Thymus (tissue), 14 donors: ENCODE data around the gene ZMAT2. TPM values are rescaled to one million over a fixed set of nuclear protein-coding genes. Genes with fewer than 3 reads are reported as not detected.
"Not testable (repeated sequence)": the region's sequence is repeated elsewhere in the genome, so short reads cannot be mapped to it uniquely, and the experiment has no call there.

Experiments
- DNase-seq, 9 donors: peaks; one replicate each; pipeline ENCODE4 v3.0.0-alpha.2; 2013; ENCODE audit warnings: low spot score in 9 of 9, low read depth in 6 of 9, missing footprints in 1 of 9
- H3K27ac ChIP-seq, 2 donors: one replicate each; pipeline ENCODE4 v1.5.1; 2013; ENCODE audit warnings: control low read depth in 1 of 2, low read depth in 1 of 2, low read length in 1 of 2, mild to moderate bottlenecking in 1 of 2, moderate library complexity in 1 of 2
- H3K27me3 ChIP-seq, 2 donors: one replicate each; pipeline ENCODE4 v1.5.1; 2013; ENCODE audit warnings: low read length in 1 of 2; ENCODE audit not compliant: control insufficient read depth in 2 of 2, insufficient read depth in 1 of 2
- H3K36me3 ChIP-seq, 2 donors: one replicate each; pipeline ENCODE4 v1.5.1; 2013; ENCODE audit warnings: low read length in 1 of 2, mild to moderate bottlenecking in 1 of 2, moderate library complexity in 1 of 2; ENCODE audit not compliant: control insufficient read depth in 2 of 2, insufficient read depth in 2 of 2
- H3K4me1 ChIP-seq, 2 donors: one replicate each; pipeline ENCODE4 v1.5.1; 2013; ENCODE audit warnings: low read length in 2 of 2; ENCODE audit not compliant: control insufficient read depth in 2 of 2, insufficient read depth in 2 of 2
- H3K4me3 ChIP-seq, 2 donors: one replicate each; pipeline ENCODE4 v1.5.1; 2013; ENCODE audit warnings: low read length in 2 of 2, control low read depth in 1 of 2, mild to moderate bottlenecking in 1 of 2
- H3K9me3 ChIP-seq, 2 donors: one replicate each; pipeline ENCODE4 v1.5.1; 2013; ENCODE audit warnings: low read length in 1 of 2, mild to moderate bottlenecking in 1 of 2; ENCODE audit not compliant: control insufficient read depth in 2 of 2, insufficient read depth in 1 of 2
- WGBS: extraction: QIAGEN DNeasy Blood & Tissue Kit; methylation state at CpG from one replicate; pipeline ENCODE4 v1.1.7; 2013; 5-methylcytosine and 5-hydroxymethylcytosine counted together
- long read RNA-seq, 10 donors: transcript quantifications; one replicate each; lab custom pipeline, GENCODE V29; 2026
- polyA plus RNA-seq: library from polyadenylated mRNA; stranded (reverse); fragments of 200-250 nt; gene quantifications from one replicate; pipeline ENCODE4 v1.2.3, GENCODE V29; 2013
- total RNA-seq: library from RNA; stranded (reverse); fragments of 120-200 nt; gene quantifications from one replicate; pipeline ENCODE4 v1.2.4, GENCODE V29; 2013
- donor health status: healthy.

The ZMAT2 gene, protein sequence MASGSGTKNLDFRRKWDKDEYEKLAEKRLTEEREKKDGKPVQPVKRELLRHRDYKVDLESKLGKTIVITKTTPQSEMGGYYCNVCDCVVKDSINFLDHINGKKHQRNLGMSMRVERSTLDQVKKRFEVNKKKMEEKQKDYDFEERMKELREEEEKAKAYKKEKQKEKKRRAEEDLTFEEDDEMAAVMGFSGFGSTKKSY
- total RNA-seq (104 TPM), polyA plus RNA-seq (75.1 TPM)
- long read RNA-seq, donor 1: 0 reads
- long read RNA-seq, donor 2: 0 reads
- long read RNA-seq, donor 3, transcript ZMAT2-201 (6 exons, 1,647 nt): major isoform, 23 of 54 reads
- long read RNA-seq, donor 3, partial matches to known transcripts: 31 of 54 reads
- long read RNA-seq, donor 3, other reads (novel, unspliced or antisense): 0 of 54 reads
- long read RNA-seq, donor 4, transcript ZMAT2-201 (6 exons, 1,647 nt): major isoform, 5 of 11 reads
- long read RNA-seq, donor 4, partial matches to known transcripts: 6 of 11 reads
- long read RNA-seq, donor 4, other reads (novel, unspliced or antisense): 0 of 11 reads
- long read RNA-seq, donor 5, transcript ZMAT2-201 (6 exons, 1,647 nt): major isoform, 31 of 65 reads
- long read RNA-seq, donor 5, partial matches to known transcripts: 34 of 65 reads
- long read RNA-seq, donor 5, other reads (novel, unspliced or antisense): 0 of 65 reads
- long read RNA-seq, donor 6, transcript ZMAT2-201 (6 exons, 1,647 nt): major isoform, 29 of 39 reads
- long read RNA-seq, donor 6, partial matches to known transcripts: 10 of 39 reads
- long read RNA-seq, donor 6, other reads (novel, unspliced or antisense): 0 of 39 reads
- long read RNA-seq, donor 7, transcript ZMAT2-201 (6 exons, 1,647 nt): major isoform, 17 of 17 reads
- long read RNA-seq, donor 7, partial matches to known transcripts: 0 of 17 reads
- long read RNA-seq, donor 7, other reads (novel, unspliced or antisense): 0 of 17 reads
- long read RNA-seq, donor 8, transcript ZMAT2-201 (6 exons, 1,647 nt): major isoform, 14 of 14 reads
- long read RNA-seq, donor 8, partial matches to known transcripts: 0 of 14 reads
- long read RNA-seq, donor 8, other reads (novel, unspliced or antisense): 0 of 14 reads
- long read RNA-seq, donor 9, transcript ZMAT2-201 (6 exons, 1,647 nt): major isoform, 7 of 7 reads
- long read RNA-seq, donor 9, partial matches to known transcripts: 0 of 7 reads
- long read RNA-seq, donor 9, other reads (novel, unspliced or antisense): 0 of 7 reads
- long read RNA-seq, donor 10, transcript ZMAT2-201 (6 exons, 1,647 nt): major isoform, 13 of 20 reads
- long read RNA-seq, donor 10, partial matches to known transcripts: 7 of 20 reads
- long read RNA-seq, donor 10, other reads (novel, unspliced or antisense): 0 of 20 reads

DNA sequence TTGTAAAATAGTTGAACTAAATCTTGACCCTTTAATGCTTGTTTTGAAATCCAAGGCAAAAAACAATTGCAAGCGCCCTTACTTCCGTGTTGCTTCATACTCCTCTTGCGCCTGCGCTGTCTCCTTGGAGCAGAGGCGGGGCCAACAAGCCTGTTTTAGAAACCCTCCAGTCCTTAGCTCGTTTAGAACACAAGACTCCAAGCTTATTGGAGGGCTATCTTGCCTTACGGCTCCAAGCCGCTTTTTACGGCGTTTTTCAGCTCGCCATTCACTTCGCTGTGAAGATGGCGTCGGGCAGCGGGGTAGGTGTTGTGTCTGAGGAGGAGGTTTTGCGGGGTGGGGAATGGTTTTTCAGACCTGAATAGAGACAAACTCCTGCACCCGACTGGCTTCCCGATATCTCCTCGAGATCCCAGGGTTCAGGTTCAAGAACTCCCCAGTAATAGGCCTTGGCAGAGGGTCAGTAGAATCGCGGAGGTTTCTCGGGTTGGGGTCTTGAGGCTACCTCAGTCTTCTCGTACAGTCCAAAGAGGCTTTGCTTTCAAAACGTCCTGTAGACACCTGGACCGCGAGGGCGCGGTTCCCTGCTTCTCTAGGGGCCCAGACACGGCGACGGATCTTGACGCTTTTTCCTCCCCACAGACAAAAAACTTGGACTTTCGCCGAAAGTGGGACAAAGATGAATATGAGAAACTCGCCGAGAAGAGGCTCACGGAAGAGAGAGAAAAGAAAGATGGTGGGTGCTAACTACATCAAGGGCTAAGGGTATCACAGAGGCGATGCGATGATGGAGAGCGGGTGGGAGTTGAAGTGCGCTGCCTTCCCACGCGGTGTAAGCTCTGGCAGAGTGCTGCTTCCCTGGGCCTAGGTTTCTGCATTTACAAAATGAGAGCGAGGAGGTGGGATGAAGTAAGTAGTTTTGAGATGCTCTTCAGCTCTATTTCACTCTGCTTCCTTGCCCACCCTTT, at the start of gene ZMAT2:
Gene ZMAT2, plus strand, starts transcription at position 271 of the 968 bp plus-strand sequence. Its CDS starts 14 bp downstream, at position 285.
- H3K27ac ChIP-seq: peak within 1 kb of the TSS; percentile 39 to 70
- H3K9me3 ChIP-seq: no peaks in the 10 kb centered on the region
- H3K27me3 ChIP-seq: no peaks in the 10 kb centered on the region
- WGBS: 3% methylated on average over 44 of the region's 44 CpGs
- peak within 1 kb of the TSS; percentile 60 to 67 for H3K4me3 ChIP-seq
- peaks cover 4 to 10% of the 10 kb centered on the region in 2 donors for H3K4me1 ChIP-seq
- peak; percentile 86 to 99 (median 95) for DNase-seq
- peaks cover 60 to 74% of the 10 kb centered on the region in 2 donors for H3K36me3 ChIP-seq

GRCh38 chr5:140658870-140659269, 41.4 kb upstream of the ZMAT2 start:
- H3K27me3 ChIP-seq: no peaks in the 10 kb centered on the region
- no peak for DNase-seq
- H3K4me3 ChIP-seq: no peak overlapping the region
- H3K27ac ChIP-seq: no peak overlapping the region
- peaks cover 0 to under 1% of the 10 kb centered on the region in 2 donors for H3K4me1 ChIP-seq
- H3K36me3 ChIP-seq: peaks cover 80 to 92% of the 10 kb centered on the region in 2 donors
- no peaks in the 10 kb centered on the region for H3K9me3 ChIP-seq
- WGBS: 99% methylated on average over 17 of the region's 17 CpGs

DNA sequence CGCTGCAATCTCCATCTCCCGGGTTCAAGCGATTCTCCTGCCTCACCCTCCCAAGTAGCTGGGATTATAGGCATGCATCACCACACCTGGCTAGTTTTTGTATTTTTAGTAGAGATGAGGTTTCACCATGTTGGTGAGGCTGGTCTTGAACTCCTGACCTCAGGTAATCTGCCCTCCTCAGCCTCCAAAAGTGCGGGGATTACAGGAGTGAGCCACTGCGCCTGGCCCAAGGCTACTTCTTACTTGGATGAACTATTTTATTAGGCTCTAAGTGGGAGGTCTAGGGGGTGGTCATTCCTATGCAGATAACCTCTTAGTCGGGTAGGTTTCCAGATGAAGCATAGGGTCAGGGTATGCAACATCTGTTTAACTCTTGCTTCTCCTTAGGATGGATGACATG, 39.9 kb upstream of the ZMAT2 start:
- not testable (repeated sequence) for H3K4me3 ChIP-seq, H3K27me3 ChIP-seq, H3K4me1 ChIP-seq, DNase-seq, H3K9me3 ChIP-seq, H3K27ac ChIP-seq
- H3K36me3 ChIP-seq: peaks cover 69 to 78% of the 10 kb centered on the region in 2 donors
- WGBS: 95% methylated on average over 6 of the region's 6 CpGs

DNA sequence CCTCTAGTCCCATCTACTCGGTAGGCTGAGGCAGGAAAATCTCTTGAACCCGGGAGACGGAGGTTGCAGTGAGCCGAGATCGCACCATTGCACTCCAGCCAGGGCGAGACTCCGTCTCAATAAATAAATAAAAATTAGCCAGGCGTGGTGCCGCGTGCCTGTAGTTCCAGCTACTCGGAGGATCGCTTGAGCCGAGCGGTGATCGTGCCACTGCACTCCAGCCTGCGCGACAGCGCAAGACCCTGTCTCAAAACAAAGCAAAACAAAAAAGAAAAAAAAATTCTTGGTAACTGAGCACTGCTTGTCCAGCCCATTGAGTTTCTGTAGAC, 36.3 kb upstream of the ZMAT2 start:
- no peaks in the 10 kb centered on the region for H3K9me3 ChIP-seq
- DNase-seq: no peak
- H3K36me3 ChIP-seq: peaks cover 52 to 62% of the 10 kb centered on the region in 2 donors
- peak overlapping the region; percentile 72 to 86 for H3K4me3 ChIP-seq
- no peaks in the 10 kb centered on the region for H3K27me3 ChIP-seq
- peaks cover 3 to 13% of the 10 kb centered on the region in 2 donors for H3K4me1 ChIP-seq
- H3K27ac ChIP-seq: peak overlapping the region; percentile 86 to 96
- 32% methylated on average over 18 of the region's 18 CpGs for WGBS

- Histone ChIP-seq H3K36me3 (peaks cover 52 to 62% of the 10 kb centered on the region in 2 donors), H3K9me3 (no peaks in the 10 kb centered on the region), H3K4me1 (peaks cover 3 to 13% of the 10 kb centered on the region in 2 donors), H3K27ac (peak within 1 kb of the TSS; percentile 86 to 96), H3K27me3 (no peaks in the 10 kb centered on the region), H3K4me3 (peak within 1 kb of the TSS; percentile 72 to 86)
- peak; percentile 77 to 95 (median 86) for DNase-seq
- under 1% methylated on average over 54 of the region's 54 CpGs for WGBS
Observed at GRCh38 chr5:140664359-140665119, 35.7 kb upstream of the ZMAT2 start, which contains the start of gene WDR55. TSS of gene WDR55 (plus strand) at chr5:140664904. CDS start at chr5:140664913, 9 bp downstream.

DNA sequence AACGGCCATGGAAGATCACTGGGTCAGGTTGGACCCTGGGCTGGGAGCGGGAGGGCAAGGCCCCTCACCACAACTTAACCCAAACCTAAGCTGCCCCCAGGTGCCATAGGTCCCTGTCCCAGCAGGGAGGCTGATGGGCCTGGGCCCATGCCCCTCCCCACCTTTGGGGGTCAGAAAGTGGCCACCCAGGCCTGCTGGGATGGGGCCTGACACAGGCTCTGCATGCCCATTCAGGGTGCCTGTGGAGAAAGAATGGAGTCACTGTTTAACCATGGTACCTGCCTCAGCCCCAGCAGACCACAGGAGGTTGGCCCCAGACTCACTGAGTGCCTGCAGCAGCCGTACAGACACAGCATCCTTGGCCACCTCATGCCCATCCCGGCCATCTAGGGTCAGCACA, 29.2 kb upstream of the ZMAT2 start:
- DNase-seq, H3K4me1 ChIP-seq, H3K27me3 ChIP-seq, H3K9me3 ChIP-seq, H3K4me3 ChIP-seq, H3K27ac ChIP-seq: not testable (repeated sequence)
- peaks cover 67 to 72% of the 10 kb centered on the region in 2 donors for H3K36me3 ChIP-seq
- WGBS: 98% methylated on average over 4 of the region's 4 CpGs

DNA sequence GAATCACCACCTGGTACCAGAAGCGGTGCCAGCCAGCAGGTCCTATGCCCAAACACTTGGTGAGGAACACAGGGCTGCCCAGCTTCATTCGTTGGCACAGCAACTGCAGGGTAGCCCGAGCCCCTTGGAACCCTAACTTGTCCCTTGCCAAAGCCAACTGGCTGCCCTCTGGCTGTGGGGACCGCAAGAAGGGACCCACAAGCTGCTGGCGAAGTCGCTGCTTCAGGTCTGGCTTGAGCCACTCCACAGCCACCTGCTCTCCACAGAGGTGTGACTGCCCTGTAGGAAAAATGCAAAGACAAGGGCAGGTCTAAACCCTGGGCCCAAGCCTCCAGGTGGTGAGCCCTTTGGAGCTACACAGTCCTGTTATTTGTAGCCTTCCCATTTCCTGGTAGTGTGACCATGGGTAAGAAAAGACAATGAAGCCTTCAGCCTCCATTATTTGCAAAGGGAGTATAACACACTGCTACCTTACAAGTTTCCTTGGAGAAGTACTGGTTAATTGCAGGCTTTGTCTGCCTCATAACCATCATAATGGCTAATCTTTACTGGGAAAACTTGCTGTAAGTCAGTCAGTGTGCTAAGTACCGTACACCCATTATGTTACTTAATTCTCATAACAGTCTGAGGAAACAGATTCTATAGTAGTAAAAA, 28.6 kb upstream of the ZMAT2 start:
- Histone ChIP-seq H3K4me3 (no peak overlapping the region), H3K9me3 (no peaks in the 10 kb centered on the region), H3K27me3 (no peaks in the 10 kb centered on the region), H3K4me1 (no peaks in the 10 kb centered on the region), H3K36me3 (peaks cover 72 to 78% of the 10 kb centered on the region in 2 donors), H3K27ac (no peak overlapping the region)
- 99% methylated on average over 6 of the region's 7 CpGs for WGBS
- no peak for DNase-seq
